Measurements from ENCODE around the gene ACER3. TPM values are rescaled to one million over a fixed set of nuclear protein-coding genes. Genes with fewer than 3 reads are reported as not detected.
"Not testable (repeated sequence)": the region's sequence is repeated elsewhere in the genome, so short reads cannot be mapped to it uniquely, and the experiment has no call there.

The ACER3 gene
- total RNA-seq, 1 donor from 2014 or later = 16.2 TPM

- intact Hi-C loops (cut with DNase I) = no loop called here
- no peak for TF ChIP-seq CTCF (IDR thresholded peaks at IDR 0.05)
- no peak for TF ChIP-seq POLR2A (IDR thresholded peaks at IDR 0.05)
- TF ChIP-seq POLR2AphosphoS5 (IDR thresholded peaks at IDR 0.05; ENCODE audit: insufficient read depth in 1 of 2, low read depth in 1 of 2) = no peak
- Histone ChIP-seq H3K4me1 (peaks cover 26% of the 10 kb centered on the region), H3K27me3 (no peaks in the 10 kb centered on the region), H3K27ac (peak overlapping the region; percentile 33), H3K9me3 (no peaks in the 10 kb centered on the region), H3K36me3 (no peaks in the 10 kb centered on the region), H3K4me3 (no peak overlapping the region)
- no peak for DNase-seq (ENCODE audit: extremely low spot score in 2 of 2)
Measured at GRCh38 chr11:76825726-76826396, 34.9 kb upstream of the ACER3 start.

- H3K27ac ChIP-seq; H3K9me3 ChIP-seq; H3K4me3 ChIP-seq; H3K36me3 ChIP-seq; H3K27me3 ChIP-seq; DNase-seq (ENCODE audit: extremely low spot score in 2 of 2); intact Hi-C loops (cut with DNase I): not testable (repeated sequence)
- H3K4me1 ChIP-seq = peaks cover 32% of the 10 kb centered on the region
Measured at GRCh38 chr11:76826508-76826907, 34.2 kb upstream of the ACER3 start.

GRCh38 chr11:76827005-76827404 lies 33.7 kb upstream of the ACER3 start:
- peaks cover 33% of the 10 kb centered on the region for H3K4me1 ChIP-seq
- H3K27ac ChIP-seq; H3K4me3 ChIP-seq; H3K9me3 ChIP-seq; H3K27me3 ChIP-seq; intact Hi-C loops (cut with DNase I); DNase-seq (ENCODE audit: extremely low spot score in 2 of 2); H3K36me3 ChIP-seq: not testable (repeated sequence)

GRCh38 chr11:76830639-76831327 lies 29.9 kb upstream of the ACER3 start:
- no peaks in the 10 kb centered on the region for H3K36me3 ChIP-seq
- no peaks in the 10 kb centered on the region for H3K9me3 ChIP-seq
- TF ChIP-seq POLR2A (IDR thresholded peaks at IDR 0.05) = no peak
- no peak for TF ChIP-seq POLR2AphosphoS5 (IDR thresholded peaks at IDR 0.05; ENCODE audit: insufficient read depth in 1 of 2, low read depth in 1 of 2)
- no peak for TF ChIP-seq CTCF (IDR thresholded peaks at IDR 0.05)
- H3K27me3 ChIP-seq = no peaks in the 10 kb centered on the region
- DNase-seq (ENCODE audit: extremely low spot score in 2 of 2) = peak in 1 of 2 donors; percentile 76
- peaks cover 22% of the 10 kb centered on the region for H3K4me1 ChIP-seq
- H3K27ac ChIP-seq = no peak overlapping the region
- intact Hi-C loops (cut with DNase I) = no loop called here
- H3K4me3 ChIP-seq = no peak overlapping the region

GRCh38 chr11:76831686-76832310 lies 28.9 kb upstream of the ACER3 start:
- Histone ChIP-seq H3K27ac (no peak overlapping the region), H3K4me3 (no peak overlapping the region), H3K36me3 (no peaks in the 10 kb centered on the region), H3K9me3 (no peaks in the 10 kb centered on the region), H3K27me3 (no peaks in the 10 kb centered on the region), H3K4me1 (peaks cover 31% of the 10 kb centered on the region)
- no peak for TF ChIP-seq POLR2A (IDR thresholded peaks at IDR 0.05)
- no peak for TF ChIP-seq POLR2AphosphoS5 (IDR thresholded peaks at IDR 0.05; ENCODE audit: insufficient read depth in 1 of 2, low read depth in 1 of 2)
- no peak for TF ChIP-seq CTCF (IDR thresholded peaks at IDR 0.05)
- DNase-seq (ENCODE audit: extremely low spot score in 2 of 2) = peak in 1 of 2 donors; percentile 6
- intact Hi-C loops (cut with DNase I) = no loop called here

- Histone ChIP-seq H3K4me1 (peaks cover 36% of the 10 kb centered on the region), H3K36me3 (no peaks in the 10 kb centered on the region), H3K27me3 (no peaks in the 10 kb centered on the region), H3K9me3 (no peaks in the 10 kb centered on the region), H3K27ac (no peak overlapping the region), H3K4me3 (no peak overlapping the region)
- peak in 1 of 2 donors; percentile 25 for DNase-seq (ENCODE audit: extremely low spot score in 2 of 2)
- no peak for TF ChIP-seq POLR2AphosphoS5 (IDR thresholded peaks at IDR 0.05; ENCODE audit: insufficient read depth in 1 of 2, low read depth in 1 of 2)
- TF ChIP-seq POLR2A (IDR thresholded peaks at IDR 0.05) = no peak
- TF ChIP-seq CTCF (IDR thresholded peaks at IDR 0.05) = no peak
- intact Hi-C loops (cut with DNase I) = no loop called here
Measured at GRCh38 chr11:76832361-76832760, 28.4 kb upstream of the ACER3 start.
